Loucy (cell line): ENCODE data around the gene PEX16.

ENCODE experiments used
- CTCF ChIP-seq: fragments of 200-600 bp; sonication (generic); conservative IDR thresholded peaks from 2 replicates; pipeline ENCODE4 v1.5.1; 2014; ENCODE audit warnings: mild to moderate bottlenecking, antibody characterized with exemption, low read length
- EZH2phosphoT487 ChIP-seq: fragments of 200-600 bp; IDR thresholded peaks from 2 replicates; pipeline ENCODE4 v1.6.1; 2018; ENCODE audit warnings: antibody characterized with exemption, mild to moderate bottlenecking, moderate library complexity, borderline replicate concordance

GRCh38 chr11:45936511-45937054 is 18.9 kb upstream of the PEX16 start:
- no peak for TF ChIP-seq CTCF
- TF ChIP-seq EZH2phosphoT487, result no peak
